HepG2 (cell line): ENCODE data around the gene NTF3. TPM values are rescaled to one million over a fixed set of nuclear protein-coding genes. Genes with fewer than 3 reads are reported as not detected.

Source experiments
- ATAC-seq: fragments of 200-7000 bp; cut with Tn5 transposase; 3 replicates; pipeline ENCODE4 v1.9.1; 2020; ENCODE audit warnings: mild to moderate bottlenecking, moderate library complexity
- BruUV-seq: library from RNA; stranded (reverse); fragments of 400-500 nt; replicated peaks from 2 replicates; lab custom pipeline; 2021; lab: Mats Ljungman, UMichigan
- CTCF ChIA-PET: fragments of 300-600 bp; formaldehyde crosslinking; extraction: SDS; loops from one replicate; lab custom pipeline; 2021; ENCODE audit warnings: low total read pairs, inconsistent platforms, low intra/inter-chr PET ratio; lab: Yijun Ruan, JAX
- POLR2A ChIA-PET: fragments of 350-600 bp; sonication (Branson Sonifier 250); formaldehyde crosslinking; loops from one replicate; lab custom pipeline; 2020; ENCODE audit warnings: antibody characterized with exemption, inconsistent platforms; lab: Yijun Ruan, JAX
- DNase-seq: peaks from one replicate; pipeline ENCODE4 v3.0.0-alpha.2; 2015; ENCODE audit warnings: low spot score
- FAIRE-seq: peaks from 3 replicates; lab custom pipeline; 2011; peaks lifted over from hg19 to GRCh38; lab: Jason Lieb, UNC
- H2AFZ ChIP-seq: one replicate; pipeline ENCODE4 v1.6.1; 2011; ENCODE audit warnings: low read length, inconsistent platforms
- H3K27ac ChIP-seq: fragments of 300-600 bp; 3 replicates; pipeline ENCODE4 v1.8.0; 2011; ENCODE audit warnings: mixed run types, mild to moderate bottlenecking, mixed read lengths, low read length, inconsistent platforms; ENCODE audit not compliant: insufficient read depth; ENCODE audit errors: extremely low read length
- H3K27me3 ChIP-seq, 2 experiments: fragments of 200-600 bp in 1 of 2; 2 replicates in 1 of 2; 3 replicates in 1 of 2; pipeline versions ENCODE4 v1.6.0 to v1.8.0; 2011; ENCODE audit warnings: low read length in 2 of 2, mild to moderate bottlenecking in 2 of 2, moderate library complexity in 2 of 2, inconsistent platforms in 1 of 2; ENCODE audit not compliant: insufficient read depth in 2 of 2, control insufficient read depth in 1 of 2
- H3K36me3 ChIP-seq, 2 experiments: fragments of 200-600 bp in 1 of 2; replicated peaks in 1 of 2; 2 replicates in 1 of 2; 3 replicates in 1 of 2; pipeline versions ENCODE4 v1.5.1 to v1.8.0; 2011; ENCODE audit warnings: low read length in 2 of 2, inconsistent platforms in 1 of 2; ENCODE audit not compliant: insufficient read depth in 2 of 2, control insufficient read depth in 1 of 2
- H3K4me1 ChIP-seq: 2 replicates; pipeline ENCODE4 v1.5.1; 2012; ENCODE audit warnings: low read length, inconsistent platforms; ENCODE audit not compliant: insufficient read depth
- H3K4me2 ChIP-seq: 2 replicates; pipeline ENCODE4 v1.6.0; 2011; ENCODE audit warnings: low read depth, low read length, inconsistent platforms
- H3K4me3 ChIP-seq, 3 experiments: fragments of 200-600 bp in 1 of 3; sonication (generic), shearing (Covaris generic) in 1 of 3; replicated peaks in 1 of 3; 2 replicates each; pipeline ENCODE4 v1.5.1; 2011 to 2016; ENCODE audit warnings: low read length in 3 of 3, inconsistent platforms in 2 of 3, low read depth in 2 of 3, mild to moderate bottlenecking in 2 of 3, control low read depth in 1 of 3, mixed read lengths in 1 of 3; ENCODE audit not compliant: insufficient read depth in 1 of 3
- H3K79me2 ChIP-seq: one replicate; pipeline ENCODE4 v1.6.1; 2011; ENCODE audit warnings: low read length, inconsistent platforms; ENCODE audit not compliant: insufficient read depth
- H3K9ac ChIP-seq: 2 replicates; pipeline ENCODE4 v1.6.0; 2011; ENCODE audit warnings: mild to moderate bottlenecking, low read depth, low read length, inconsistent platforms; ENCODE audit not compliant: insufficient read depth
- H3K9me3 ChIP-seq: 2 replicates; pipeline ENCODE4 v1.5.1; 2012; ENCODE audit warnings: mild to moderate bottlenecking, low read length
- H4K20me1 ChIP-seq: 2 replicates; pipeline ENCODE4 v1.6.0; 2011; ENCODE audit warnings: inconsistent platforms, mild to moderate bottlenecking, low read length, moderate library complexity; ENCODE audit not compliant: insufficient read depth
- DNMT3B ChIP-seq: conservative IDR thresholded peaks from 2 replicates; pipeline ENCODE4 v1.6.1; 2016; ENCODE audit warnings: missing biosample characterization, control low read depth
- IRF1 ChIP-seq: sonication (generic); formaldehyde crosslinking; IDR thresholded peaks from 2 replicates; pipeline ENCODE4 v1.4.0; 2020; ENCODE audit warnings: low read depth, mild to moderate bottlenecking, missing genetic modification reagents
- LCORL ChIP-seq, 2 experiments: fragments of 450-650 bp in 1 of 2; sonication (generic) in 1 of 2; formaldehyde crosslinking in 1 of 2; IDR thresholded peaks; 2 replicates each; pipeline versions ENCODE4 v1.5.0 to v1.6.1; 2017 to 2020; ENCODE audit warnings: antibody characterized with exemption in 1 of 2, missing genetic modification reagents in 1 of 2
- MLX ChIP-seq: IDR thresholded peaks from 2 replicates; pipeline ENCODE4 v1.6.1; 2016
- NFKB2 ChIP-seq: sonication (generic); formaldehyde crosslinking; IDR thresholded peaks from 2 replicates; pipeline ENCODE4 v1.4.0; 2020; ENCODE audit warnings: missing genetic modification reagents, borderline replicate concordance
- PAF1 ChIP-seq: IDR thresholded peaks from 2 replicates; pipeline ENCODE4 v1.6.1; 2016; ENCODE audit warnings: missing genetic modification reagents, missing compliant biosample characterization
- PHF8 ChIP-seq: sonication (generic); formaldehyde crosslinking; IDR thresholded peaks from 2 replicates; pipeline ENCODE4 v1.5.0; 2020; ENCODE audit warnings: missing genetic modification reagents
- RARG ChIP-seq: sonication (generic); formaldehyde crosslinking; IDR thresholded peaks from 2 replicates; pipeline ENCODE4 v1.4.0; 2020; ENCODE audit warnings: low read depth, mild to moderate bottlenecking, missing genetic modification reagents
- SRY ChIP-seq: sonication (generic); formaldehyde crosslinking; IDR thresholded peaks from 2 replicates; pipeline ENCODE4 v1.8.0; 2022; ENCODE audit warnings: mild to moderate bottlenecking, missing genetic modification reagents
- ZBTB21 ChIP-seq: sonication (generic); formaldehyde crosslinking; IDR thresholded peaks from 2 replicates; pipeline ENCODE4 v1.4.0; 2020; ENCODE audit warnings: missing genetic modification reagents
- ZBTB3 ChIP-seq: sonication (generic); formaldehyde crosslinking; IDR thresholded peaks from 2 replicates; pipeline ENCODE4 v1.4.0; 2020; ENCODE audit warnings: low read depth, mild to moderate bottlenecking, moderate library complexity, missing genetic modification reagents, borderline replicate concordance
- ZFP36 ChIP-seq: fragments of 150-350 bp; IDR thresholded peaks from 2 replicates; pipeline ENCODE4 v1.6.1; 2018; ENCODE audit warnings: borderline replicate concordance, low read length, low read depth; ENCODE audit not compliant: partially characterized antibody
- ZNF275 ChIP-seq: sonication (generic); formaldehyde crosslinking; IDR thresholded peaks from 2 replicates; pipeline ENCODE4 v1.8.0; 2022; ENCODE audit warnings: missing genetic modification reagents, mild to moderate bottlenecking, inconsistent platforms, borderline replicate concordance
- ZNF687 ChIP-seq: sonication (generic); formaldehyde crosslinking; IDR thresholded peaks from 2 replicates; pipeline ENCODE4 v1.5.1; 2020; ENCODE audit warnings: mild to moderate bottlenecking, missing genetic modification reagents, moderate library complexity
- WGBS: methylation state at CpG from one replicate; pipeline ENCODE4 v1.1.6; 2017; ENCODE audit warnings: low lambda C conversion rate; 5-methylcytosine and 5-hydroxymethylcytosine counted together
- in situ Hi-C: cut with HindIII; loops from 2 replicates; pipeline ENCODE4 v1.10.0; 2017; ENCODE audit warnings: low pct_unique_long_range_greater_than_20kb; ENCODE audit not compliant: extremely low pct_ligation_motif_present
- intact Hi-C: fragments of 100-400 bp; cut with micrococcal nuclease; formaldehyde crosslinking; loops from one replicate; pipeline ENCODE4 v1.10.0; 2022; ENCODE audit not compliant: unreplicated experiment
- polyA plus RNA-seq, 8 experiments: library from polyadenylated mRNA; depleted of rRNA in 3 of 8; stranded (reverse) in 7 of 8; unstranded in 1 of 8; fragments of >200 nt; fragmentation: Illumina TruSeq in 4 of 8; extraction: Trizol in 4 of 8; gene quantifications; 2 replicates each; pipeline versions ENCODE4 v1.2.1 to v1.2.3, GENCODE V29; 2011 to 2016; ENCODE audit warnings: low read depth in 4 of 8, missing spikeins in 1 of 8, mixed read lengths in 1 of 8; ENCODE audit not compliant: insufficient read depth in 1 of 8
- total RNA-seq, 5 experiments: library from RNA; depleted of rRNA; stranded (reverse); fragments of >200 nt; fragmentation: Illumina TruSeq; extraction: Trizol; gene quantifications; 2 replicates each; pipeline ENCODE4 v1.2.3, GENCODE V29; 2016; ENCODE audit warnings: low read depth in 1 of 5

NTF3 gene
- total and polyA plus RNA-seq, 2 of the 13 experiments (the other 11 are each of a cell fraction or from before 2014, with no cell fraction given), result not detected

- H2AFZ ChIP-seq, result no peak overlapping the region
- ChIA-PET POLR2A (no interaction called here), CTCF (no interaction called here)
- H3K9ac ChIP-seq, result no peak overlapping the region
- in situ Hi-C loops (no loop called here), intact Hi-C loops (no loop called here)
- TF ChIP-seq SRY (CRISPR knock-in tag) (no peak), ZBTB21 (CRISPR knock-in tag) (no peak), PHF8 (no peak), MLX (CRISPR knock-in tag) (no peak), DNMT3B (CRISPR knock-in tag) (no peak), RARG (CRISPR knock-in tag) (no peak), ZNF275 (no peak), IRF1 (CRISPR knock-in tag) (no peak), LCORL (IDR thresholded peaks at IDR 0.05) (no peak), LCORL (CRISPR knock-in tag; IDR thresholded peaks at IDR 0.05) (no peak), ZFP36 (no peak), ZBTB3 (no peak), PAF1 (CRISPR knock-in tag) (no peak), NFKB2 (CRISPR knock-in tag) (no peak), ZNF687 (CRISPR knock-in tag) (no peak)
- ATAC-seq (no peak), FAIRE-seq (no peak), DNase-seq (no peak)
- no TSS peak for BruUV-seq
- H3K9me3 ChIP-seq, result no peaks in the 10 kb centered on the region
- no peak overlapping the region for H3K27ac ChIP-seq
- no peaks in the 10 kb centered on the region for H4K20me1 ChIP-seq
- no peaks in the 10 kb centered on the region for H3K4me1 ChIP-seq
- H3K79me2 ChIP-seq, result no peaks in the 10 kb centered on the region
- no peak overlapping the region for H3K4me3 ChIP-seq
- H3K36me3 ChIP-seq, result no peaks in the 10 kb centered on the region
- peaks cover 2 to 10% of the 10 kb centered on the region in 2 experiments; a peak in 2 of 5 replicates for H3K27me3 ChIP-seq
- H3K4me2 ChIP-seq, result no peak overlapping the region
- 0% methylated on average over 4 of the region's 4 CpGs for WGBS
Observed at GRCh38 chr12:5438671-5439200, 6.8 kb downstream of the NTF3 start.
